Skeletal muscle satellite cell (primary cell): ENCODE measurements around the gene GATAD2A.

Source experiments
- H3K27me3 ChIP-seq: 2 replicates; pipeline ENCODE4 v1.7.0; 2013; ENCODE audit warnings: low read length; ENCODE audit not compliant: control insufficient read depth, insufficient read depth
- H3K36me3 ChIP-seq: 2 replicates; pipeline ENCODE4 v1.7.0; 2013; ENCODE audit warnings: mild to moderate bottlenecking, control low read depth, low read length; ENCODE audit not compliant: insufficient read depth
- H3K4me1 ChIP-seq: 2 replicates; pipeline ENCODE4 v1.7.0; 2013; ENCODE audit warnings: low read length; ENCODE audit not compliant: control insufficient read depth, insufficient read depth
- H3K4me2 ChIP-seq: 2 replicates; pipeline ENCODE4 v1.7.0; 2013; ENCODE audit warnings: mild to moderate bottlenecking, low read length
- H3K4me3 ChIP-seq: 2 replicates; pipeline ENCODE4 v1.7.0; 2013; ENCODE audit warnings: low read length
- H3K9ac ChIP-seq: 2 replicates; pipeline ENCODE4 v1.7.0; 2013; ENCODE audit warnings: mild to moderate bottlenecking, low read depth, low read length, moderate library complexity
- H3K9me3 ChIP-seq: replicated peaks from 2 replicates; pipeline ENCODE4 v1.7.0; 2013; ENCODE audit warnings: mild to moderate bottlenecking, control low read depth, low read length

The GATAD2A gene

DNA sequence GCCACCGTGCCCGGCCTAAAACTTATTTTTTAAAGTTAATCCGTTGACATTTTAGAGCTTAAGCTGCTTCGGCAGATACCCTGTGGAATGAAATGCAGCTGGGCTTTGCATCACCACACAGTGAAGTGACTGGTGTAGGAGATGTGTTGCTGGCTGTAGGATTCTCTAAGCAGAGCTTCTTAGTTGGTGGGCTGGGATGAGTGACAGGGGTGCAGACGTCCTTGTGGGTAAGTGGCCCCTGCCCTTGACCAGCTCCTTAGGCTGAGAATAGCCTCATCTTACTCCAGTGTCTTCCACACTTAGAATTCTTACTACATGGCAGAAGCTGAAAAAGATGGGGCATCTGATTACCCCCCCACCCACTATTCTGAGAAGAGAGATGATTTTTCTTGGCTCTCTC, 11.6 kb downstream of the GATAD2A start:
- Histone ChIP-seq H3K27me3 (no peaks in the 10 kb centered on the region), H3K9ac (no peak overlapping the region), H3K9me3 (no peaks in the 10 kb centered on the region), H3K36me3 (peaks cover 4% of the 10 kb centered on the region), H3K4me1 (peaks cover 37% of the 10 kb centered on the region), H3K4me2 (no peak overlapping the region), H3K4me3 (no peak overlapping the region)

GRCh38 chr19:19417628-19418245, 12.3 kb downstream of the GATAD2A start:
- peak overlapping the region; percentile 0 for H3K4me2 ChIP-seq
- no peaks in the 10 kb centered on the region for H3K27me3 ChIP-seq
- H3K9ac ChIP-seq, result no peak overlapping the region
- peaks cover 37% of the 10 kb centered on the region for H3K4me1 ChIP-seq
- no peak overlapping the region for H3K4me3 ChIP-seq
- peaks cover 4% of the 10 kb centered on the region for H3K36me3 ChIP-seq
- no peaks in the 10 kb centered on the region for H3K9me3 ChIP-seq

GRCh38 chr19:19418555-19419260, 13.2 kb downstream of the GATAD2A start:
- H3K4me1 ChIP-seq, result peaks cover 46% of the 10 kb centered on the region
- H3K27me3 ChIP-seq, result no peaks in the 10 kb centered on the region
- H3K9me3 ChIP-seq, result no peaks in the 10 kb centered on the region
- no peak overlapping the region for H3K4me3 ChIP-seq
- H3K9ac ChIP-seq, result no peak overlapping the region
- peak overlapping the region; percentile 14 for H3K4me2 ChIP-seq
- H3K36me3 ChIP-seq, result peaks cover 4% of the 10 kb centered on the region

- no peaks in the 10 kb centered on the region for H3K9me3 ChIP-seq
- H3K4me1 ChIP-seq, result peaks cover 51% of the 10 kb centered on the region
- no peak overlapping the region for H3K4me3 ChIP-seq
- peaks cover 7% of the 10 kb centered on the region for H3K36me3 ChIP-seq
- peak overlapping the region; percentile 26 for H3K4me2 ChIP-seq
- no peaks in the 10 kb centered on the region for H3K27me3 ChIP-seq
- H3K9ac ChIP-seq, result no peak overlapping the region
These were observed 15.3 kb downstream of the GATAD2A start for GRCh38 chr19:19420570-19421298.

- Histone ChIP-seq H3K4me2 (no peak overlapping the region), H3K36me3 (peaks cover 3% of the 10 kb centered on the region), H3K9ac (no peak overlapping the region), H3K4me3 (no peak overlapping the region), H3K9me3 (no peaks in the 10 kb centered on the region), H3K4me1 (peaks cover 51% of the 10 kb centered on the region), H3K27me3 (no peaks in the 10 kb centered on the region)
These were observed 15.8 kb downstream of the GATAD2A start for GRCh38 chr19:19421299-19421696.

- Histone ChIP-seq H3K9ac (no peak overlapping the region), H3K27me3 (no peaks in the 10 kb centered on the region), H3K36me3 (peaks cover 3% of the 10 kb centered on the region), H3K4me2 (no peak overlapping the region), H3K9me3 (no peaks in the 10 kb centered on the region), H3K4me3 (no peak overlapping the region), H3K4me1 (peaks cover 47% of the 10 kb centered on the region)
These were observed 16.7 kb downstream of the GATAD2A start for GRCh38 chr19:19422156-19422555.

DNA sequence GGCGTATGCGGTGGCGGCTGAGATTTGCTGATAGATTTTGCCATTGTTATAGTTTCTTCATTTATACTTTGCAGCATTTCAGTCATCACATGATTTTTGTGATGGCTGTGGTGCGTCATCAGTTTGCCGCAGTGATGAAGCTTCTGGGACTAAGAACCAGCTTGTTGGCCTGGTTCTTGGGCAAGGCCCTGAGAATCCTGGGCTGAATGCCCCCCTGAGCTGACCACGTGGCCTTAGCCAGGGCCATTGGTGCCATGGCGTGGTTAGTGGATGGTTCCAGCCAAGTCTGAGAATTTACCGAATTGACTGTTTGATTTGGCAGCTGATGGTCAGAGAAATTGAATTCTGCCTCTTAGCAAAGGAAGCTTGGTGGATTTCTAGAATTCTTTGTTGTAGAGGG, 17.8 kb downstream of the GATAD2A start:
- no peak overlapping the region for H3K9ac ChIP-seq
- peak overlapping the region; percentile 9 for H3K4me2 ChIP-seq
- peaks cover 3% of the 10 kb centered on the region for H3K36me3 ChIP-seq
- H3K4me3 ChIP-seq, result no peak overlapping the region
- H3K4me1 ChIP-seq, result peaks cover 36% of the 10 kb centered on the region
- no peaks in the 10 kb centered on the region for H3K27me3 ChIP-seq
- H3K9me3 ChIP-seq, result no peaks in the 10 kb centered on the region

GRCh38 chr19:19425170-19425875, 19.8 kb downstream of the GATAD2A start:
- Histone ChIP-seq H3K27me3 (no peaks in the 10 kb centered on the region), H3K36me3 (peaks cover 6% of the 10 kb centered on the region), H3K4me2 (no peak overlapping the region), H3K9ac (no peak overlapping the region), H3K4me1 (peaks cover 26% of the 10 kb centered on the region), H3K4me3 (no peak overlapping the region), H3K9me3 (no peaks in the 10 kb centered on the region)

GRCh38 chr19:19426216-19426615, 20.7 kb downstream of the GATAD2A start:
- peaks cover 18% of the 10 kb centered on the region for H3K4me1 ChIP-seq
- H3K27me3 ChIP-seq, result no peaks in the 10 kb centered on the region
- no peak overlapping the region for H3K4me2 ChIP-seq
- H3K36me3 ChIP-seq, result peaks cover 6% of the 10 kb centered on the region
- H3K9me3 ChIP-seq, result no peaks in the 10 kb centered on the region
- H3K9ac ChIP-seq, result no peak overlapping the region
- no peak overlapping the region for H3K4me3 ChIP-seq

GRCh38 chr19:19426799-19427198, 21.3 kb downstream of the GATAD2A start:
- Histone ChIP-seq H3K9me3 (no peaks in the 10 kb centered on the region), H3K4me2 (no peak overlapping the region), H3K4me3 (no peak overlapping the region), H3K36me3 (peaks cover 6% of the 10 kb centered on the region), H3K27me3 (no peaks in the 10 kb centered on the region), H3K4me1 (peaks cover 14% of the 10 kb centered on the region), H3K9ac (no peak overlapping the region)

DNA sequence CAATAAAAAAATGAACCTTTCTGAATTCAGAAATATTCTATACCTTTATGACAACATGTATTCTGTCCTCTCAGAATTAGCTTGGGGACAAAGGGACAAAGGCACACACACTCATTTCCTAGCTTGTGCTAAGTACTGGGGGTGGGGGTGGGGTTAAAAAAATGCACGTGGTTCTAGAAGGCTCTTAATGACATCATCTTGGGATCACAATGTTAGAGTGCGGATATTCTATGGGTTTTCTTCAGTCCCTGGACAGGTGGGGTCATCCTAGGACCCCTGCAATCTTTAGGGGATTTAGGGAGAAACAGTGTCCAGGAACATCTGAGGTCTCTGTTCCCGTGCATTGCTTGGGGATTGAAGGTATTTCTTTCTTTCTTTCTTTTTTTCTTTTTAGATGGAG, 21.8 kb downstream of the GATAD2A start:
- Histone ChIP-seq H3K36me3 (peaks cover 6% of the 10 kb centered on the region), H3K4me1 (peaks cover 14% of the 10 kb centered on the region), H3K27me3 (no peaks in the 10 kb centered on the region)

More for the DNA sequence above, 21.8 kb downstream of the GATAD2A start:
- Histone ChIP-seq H3K9me3 (no peaks in the 10 kb centered on the region), H3K4me2 (no peak overlapping the region), H3K9ac (no peak overlapping the region), H3K4me3 (no peak overlapping the region)
